GM19351 (cell line): Measurements from ENCODE around the gene DSCAM.
"Not testable (repeated sequence)": the region's sequence is repeated elsewhere in the genome, so short reads cannot be mapped to it uniquely, and the experiment has no call there.

Experiments
- ATAC-seq: cut with Tn5 transposase; IDR thresholded peaks from one replicate; pipeline ENCODE4 v1.9.1; 2021; ENCODE audit warnings: mild to moderate bottlenecking, moderate library complexity; ENCODE audit not compliant: unreplicated experiment

The DSCAM gene

DNA sequence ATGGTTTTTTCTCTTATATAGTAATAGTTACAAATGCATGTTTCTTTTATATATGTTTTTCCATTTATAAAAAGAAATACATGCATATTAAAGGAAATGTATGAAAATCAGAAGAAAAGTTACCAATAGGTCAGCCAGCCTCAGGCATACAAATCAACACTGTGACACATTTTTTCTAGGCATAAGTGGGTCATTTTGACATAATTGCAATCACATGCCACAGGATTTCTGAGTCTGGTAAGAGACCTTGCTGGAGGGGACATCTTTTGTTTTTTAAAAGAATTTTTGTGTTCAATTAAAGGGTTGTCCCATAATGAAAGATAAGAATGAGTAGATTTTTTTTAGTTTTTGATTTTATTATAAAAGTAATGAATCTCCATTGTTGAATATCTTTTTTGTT is 506.6 kb downstream of the DSCAM start:
- no peak for ATAC-seq

DNA sequence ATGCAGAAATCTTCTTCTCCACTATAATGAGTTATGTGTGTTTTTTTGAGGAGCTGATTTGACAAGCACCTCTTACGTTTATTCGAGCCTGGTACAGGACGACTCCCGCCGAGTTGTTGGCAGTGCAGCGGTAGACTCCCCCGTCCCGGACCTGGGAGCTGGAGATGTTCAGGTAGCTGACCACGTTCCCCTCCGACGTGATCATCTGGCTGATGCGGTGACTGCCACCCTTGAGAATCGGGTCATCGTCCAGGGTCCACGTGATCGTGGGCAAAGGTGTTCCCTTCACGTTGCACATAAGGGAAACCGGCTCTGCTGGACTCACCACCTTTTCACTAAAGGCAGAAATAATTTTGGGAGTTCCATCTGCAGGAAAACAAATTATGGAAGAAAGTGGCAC is 507.9 kb downstream of the DSCAM start:
- no peak for ATAC-seq

DNA sequence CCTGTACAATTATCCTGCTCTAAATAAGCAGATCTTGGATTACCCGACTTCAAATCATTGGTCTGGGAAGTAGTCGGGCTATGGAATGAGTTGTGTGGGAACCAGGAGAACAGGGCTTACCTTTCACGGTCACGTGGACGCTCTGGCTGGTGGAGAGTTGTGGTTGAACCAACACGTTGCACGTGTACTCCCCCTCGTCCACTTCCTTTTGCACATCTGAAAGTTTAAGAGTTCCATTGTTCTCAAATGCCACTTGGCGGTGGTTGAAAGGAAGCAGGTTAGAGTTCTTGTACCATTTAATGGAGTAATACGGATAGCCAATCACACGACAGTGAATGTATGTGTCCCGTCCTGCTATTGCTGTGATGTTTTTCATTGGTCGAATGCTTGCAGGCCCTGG is 509.0 kb downstream of the DSCAM start:
- ATAC-seq, result no peak

DNA sequence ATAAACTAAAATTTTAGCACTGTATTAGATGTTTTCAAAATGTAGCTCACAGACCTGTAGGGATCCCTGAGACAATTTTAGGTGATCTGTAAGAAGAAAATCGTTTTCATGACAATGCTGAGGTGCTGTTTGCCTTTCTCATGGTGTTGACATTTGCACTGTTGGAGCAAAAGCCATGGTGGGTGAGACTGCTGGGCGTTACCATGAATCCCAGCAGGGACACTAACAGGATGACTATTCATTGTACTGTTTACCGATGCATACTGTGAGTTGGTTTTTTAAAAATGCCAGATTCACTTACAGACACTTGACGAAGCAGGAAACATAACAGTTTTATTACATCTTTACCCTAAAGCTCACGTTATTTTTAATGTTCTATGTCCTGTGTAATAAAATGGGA is 511.3 kb downstream of the DSCAM start:
- no peak for ATAC-seq

DNA sequence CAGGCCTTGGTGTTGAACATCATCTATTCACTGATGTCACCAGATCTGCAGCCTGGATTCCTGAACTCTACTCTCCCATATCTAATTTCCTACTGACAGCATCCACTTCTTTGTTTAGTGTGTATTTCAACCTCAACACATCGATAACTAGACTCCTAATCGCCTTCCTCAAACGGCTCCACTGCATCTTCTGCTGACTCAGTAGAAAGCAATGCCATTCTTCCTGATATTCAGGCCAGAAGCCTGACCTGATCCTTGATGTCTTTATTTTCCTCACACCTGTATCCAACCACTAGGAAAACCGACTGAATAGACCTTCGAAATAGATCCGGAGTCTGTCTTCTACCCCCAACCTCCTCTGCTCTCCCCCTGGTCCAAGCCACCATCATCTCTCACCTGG is 512.8 kb downstream of the DSCAM start:
- ATAC-seq, result no peak

DNA sequence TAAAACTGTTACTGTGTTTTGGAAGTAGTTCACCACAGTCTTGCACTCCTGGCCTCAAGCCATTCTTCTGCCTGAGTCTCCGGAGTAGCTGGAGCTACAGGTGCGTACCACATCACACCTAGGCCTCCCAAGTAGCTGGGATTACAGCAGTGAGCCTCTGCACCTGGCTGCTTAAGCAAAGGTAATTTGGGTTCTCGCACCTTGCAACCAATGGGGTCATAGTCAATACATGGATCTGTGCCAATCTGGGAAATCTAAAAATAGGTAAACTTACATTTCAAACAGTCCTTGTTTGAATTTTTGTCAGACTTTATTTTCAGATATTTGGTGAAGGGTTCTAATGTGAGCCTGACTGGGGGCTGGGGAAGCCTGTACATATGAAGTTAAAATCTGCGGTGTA is 513.2 kb downstream of the DSCAM start:
- no peak for ATAC-seq

DNA sequence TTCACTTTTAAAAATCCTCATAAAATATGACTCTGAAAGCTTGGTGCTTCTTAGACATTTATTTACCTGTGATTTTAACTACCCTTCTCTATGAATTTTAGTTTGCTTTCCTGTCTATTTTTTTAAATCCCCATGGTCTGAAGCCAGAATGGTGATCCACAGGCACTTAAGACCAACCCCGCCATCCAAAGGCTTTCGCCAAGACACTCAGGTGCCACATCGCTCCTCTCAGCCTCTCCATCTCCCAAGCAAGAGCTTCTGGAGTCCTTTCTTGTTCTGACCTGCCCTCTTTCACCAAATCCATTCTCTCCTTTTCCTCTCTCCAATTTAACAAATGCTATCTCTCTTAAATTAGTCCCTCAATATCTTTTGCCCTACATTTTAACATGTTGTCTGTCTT is 515.2 kb downstream of the DSCAM start:
- ATAC-seq, result no peak

DNA sequence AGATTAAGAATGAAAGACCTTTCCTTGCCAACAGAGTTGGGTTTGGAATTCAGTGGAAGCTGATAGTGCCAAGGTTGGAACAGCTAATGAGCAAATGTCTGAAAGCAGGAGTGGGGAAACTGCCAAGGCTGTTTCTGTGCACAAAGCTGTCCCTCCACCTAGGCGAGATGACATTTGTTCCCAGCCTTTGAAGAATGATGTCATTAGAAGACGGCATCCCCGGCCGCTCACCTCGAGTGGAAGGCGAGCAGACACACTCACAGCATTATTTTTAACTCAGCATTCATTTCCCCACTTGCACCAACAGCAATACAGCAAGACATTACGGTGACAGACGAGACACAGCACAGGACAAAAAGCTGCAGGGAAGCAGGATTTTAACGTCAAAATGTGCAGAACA is 515.8 kb downstream of the DSCAM start:
- no peak for ATAC-seq

DNA sequence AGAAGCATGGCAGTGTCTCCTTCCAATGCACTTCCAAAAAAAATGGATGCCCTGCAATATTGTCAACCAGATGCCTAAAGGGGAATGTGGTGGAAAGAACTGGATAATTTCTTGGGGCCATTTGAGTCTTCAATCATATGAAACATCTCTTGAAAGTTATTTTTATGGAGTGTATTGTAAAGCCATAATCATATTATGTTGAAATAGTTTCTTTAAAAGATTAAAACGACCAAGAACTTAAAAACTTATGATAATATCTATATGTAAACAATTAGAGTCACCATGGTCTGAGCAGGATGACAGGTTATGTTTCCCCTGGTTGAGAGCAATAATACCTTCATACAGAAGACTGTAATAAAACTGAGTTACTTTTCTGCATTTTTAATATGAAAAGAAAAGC is 522.6 kb downstream of the DSCAM start:
- ATAC-seq, result no peak

DNA sequence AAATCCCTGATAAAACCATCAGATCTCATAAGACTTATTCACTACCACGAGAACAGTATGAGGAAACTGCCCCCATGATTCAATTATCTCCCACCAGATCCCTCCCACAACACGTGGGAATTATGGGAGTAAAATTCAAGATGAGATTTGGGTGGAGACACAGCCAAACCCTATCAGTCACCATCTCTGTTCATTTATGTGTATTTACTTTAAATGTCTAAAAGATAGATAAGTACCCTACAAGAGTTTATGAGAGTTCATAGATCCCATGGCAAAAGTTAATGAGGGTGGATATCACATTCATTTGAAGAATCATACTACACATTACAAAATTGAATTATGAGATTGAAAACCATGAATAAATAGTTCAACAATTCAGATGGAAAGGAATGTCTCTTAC is 526.2 kb downstream of the DSCAM start:
- not testable (repeated sequence) for ATAC-seq

DNA sequence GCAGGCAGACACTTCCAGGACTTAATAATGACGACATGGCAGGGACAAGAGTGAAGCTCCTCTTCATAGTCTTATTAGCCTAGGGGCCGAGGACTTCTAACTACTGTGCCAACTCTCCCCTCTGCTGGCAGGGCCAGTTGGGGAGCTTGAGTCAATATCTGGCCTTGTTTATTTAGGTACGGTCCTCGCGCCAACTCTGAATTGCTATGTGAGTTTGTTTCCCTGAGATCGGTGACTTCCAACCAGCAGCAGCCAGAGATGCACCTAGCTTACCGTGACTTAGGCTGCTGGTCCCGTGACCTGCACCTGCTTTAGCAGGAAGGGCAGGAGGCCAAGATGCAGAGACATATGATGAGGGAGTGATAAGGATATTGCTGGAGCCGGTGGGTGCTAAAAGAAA is 528.6 kb downstream of the DSCAM start:
- no peak for ATAC-seq

DNA sequence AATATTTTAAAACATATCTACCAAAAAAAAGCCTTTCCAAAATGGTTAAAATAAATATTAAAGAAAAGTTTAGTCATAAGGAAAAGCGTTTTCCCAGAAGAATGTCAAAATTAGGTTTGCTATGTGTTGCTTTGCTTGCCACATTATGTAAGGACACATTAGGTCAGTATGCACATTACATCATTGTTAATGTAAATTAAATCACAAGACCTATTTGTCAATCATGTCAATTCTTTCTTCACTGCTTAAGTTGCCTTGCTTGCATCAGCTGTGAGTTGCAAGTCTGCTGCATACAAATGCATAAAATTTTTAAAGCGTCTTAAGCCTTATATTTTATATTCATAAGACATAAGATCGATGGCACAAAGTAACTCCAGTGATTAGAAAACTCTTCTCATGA is 530.9 kb downstream of the DSCAM start:
- no peak for ATAC-seq

DNA sequence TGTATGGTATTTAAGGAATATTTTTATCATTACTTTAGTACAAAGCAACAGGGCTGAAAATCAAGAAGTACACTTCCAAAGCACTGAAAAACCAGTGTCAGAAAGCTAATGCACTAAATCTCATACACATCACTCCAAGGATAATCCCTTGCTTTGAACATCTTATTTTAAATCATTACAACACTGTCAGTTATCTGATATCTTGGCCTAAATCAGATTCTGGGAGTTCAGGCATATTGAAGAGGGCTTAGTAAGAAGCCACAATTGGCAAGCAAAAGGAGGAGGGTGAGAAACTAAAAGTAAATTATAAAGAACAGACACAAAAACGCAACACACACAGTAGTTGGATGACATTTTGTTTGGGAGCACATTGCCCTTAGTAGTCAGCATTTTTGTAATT is 531.3 kb downstream of the DSCAM start:
- ATAC-seq, result no peak

DNA sequence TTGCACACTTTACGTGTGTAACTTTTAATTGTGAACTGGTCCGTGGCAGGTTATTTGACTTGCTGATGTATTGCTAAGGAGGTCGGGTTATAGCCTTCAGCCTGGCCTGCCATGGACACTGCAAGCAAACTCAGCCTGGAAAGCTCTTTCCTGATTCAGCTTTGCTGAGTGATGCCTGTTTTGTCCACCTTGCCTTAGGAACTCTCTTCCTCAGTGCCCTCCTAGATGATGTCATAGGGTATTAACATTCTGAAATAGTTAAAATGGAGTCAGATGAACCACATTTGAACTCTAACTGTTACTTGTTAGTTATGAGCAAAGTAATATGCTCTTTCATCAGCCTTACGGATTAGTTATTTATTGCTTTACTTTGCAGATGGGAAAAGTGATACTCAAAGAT is 533.7 kb downstream of the DSCAM start:
- no peak for ATAC-seq

DNA sequence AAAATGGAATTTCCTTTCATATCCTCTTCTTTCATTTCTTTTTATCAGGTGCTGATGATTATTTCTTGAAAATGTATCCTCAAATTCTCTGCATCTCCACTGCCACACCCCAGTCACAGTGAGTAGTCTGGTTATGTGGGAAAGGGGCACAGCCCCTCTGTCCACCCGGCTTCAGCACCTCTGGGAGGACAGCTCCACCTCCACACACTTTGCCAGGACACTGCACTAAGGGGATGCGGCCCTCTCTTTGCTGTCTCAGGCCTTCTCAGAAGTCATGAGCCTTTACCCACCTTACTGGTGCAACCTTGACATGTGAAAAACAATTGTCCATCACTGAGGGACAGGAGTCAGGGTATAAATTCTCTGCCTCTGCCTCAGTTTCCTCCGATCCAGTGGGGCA is 546.7 kb downstream of the DSCAM start:
- ATAC-seq, result no peak

DNA sequence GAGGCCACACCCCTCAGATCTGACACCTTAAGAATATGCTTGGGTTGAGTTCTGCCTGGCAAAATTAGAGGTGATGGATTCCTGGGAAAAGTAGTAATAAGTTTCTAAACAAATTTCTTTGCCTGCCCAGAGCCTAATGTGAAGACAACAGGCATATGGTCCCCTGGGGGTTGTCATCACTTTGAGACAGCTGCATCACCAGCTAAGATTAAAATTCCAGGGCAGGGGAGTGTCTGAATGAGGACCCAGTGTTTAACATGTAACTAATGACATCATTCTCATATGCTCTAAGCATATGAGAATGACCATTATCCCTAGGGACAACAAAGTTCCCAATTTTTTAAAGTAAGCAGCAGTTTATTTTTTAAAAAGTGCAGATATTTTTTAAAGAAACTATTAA is 547.5 kb downstream of the DSCAM start:
- no peak for ATAC-seq

DNA sequence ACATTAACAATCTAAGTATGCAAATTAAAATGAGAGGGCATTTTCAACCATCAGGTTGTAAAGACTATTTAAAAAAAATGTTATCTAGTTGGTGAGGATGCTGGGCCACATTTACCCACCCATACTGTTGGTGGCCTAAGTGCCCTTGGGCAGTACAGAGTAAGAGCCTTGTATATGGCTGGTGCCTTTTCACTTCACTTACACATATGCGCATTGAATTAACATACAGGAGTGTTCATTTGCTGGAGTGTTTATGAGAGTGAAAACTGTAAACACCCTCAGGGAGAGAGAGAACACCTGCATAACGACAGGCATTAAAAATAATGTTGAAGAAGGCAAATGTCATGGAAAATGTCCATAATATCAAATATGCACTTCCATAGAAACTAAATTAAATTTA is 552.6 kb downstream of the DSCAM start:
- no peak for ATAC-seq

DNA sequence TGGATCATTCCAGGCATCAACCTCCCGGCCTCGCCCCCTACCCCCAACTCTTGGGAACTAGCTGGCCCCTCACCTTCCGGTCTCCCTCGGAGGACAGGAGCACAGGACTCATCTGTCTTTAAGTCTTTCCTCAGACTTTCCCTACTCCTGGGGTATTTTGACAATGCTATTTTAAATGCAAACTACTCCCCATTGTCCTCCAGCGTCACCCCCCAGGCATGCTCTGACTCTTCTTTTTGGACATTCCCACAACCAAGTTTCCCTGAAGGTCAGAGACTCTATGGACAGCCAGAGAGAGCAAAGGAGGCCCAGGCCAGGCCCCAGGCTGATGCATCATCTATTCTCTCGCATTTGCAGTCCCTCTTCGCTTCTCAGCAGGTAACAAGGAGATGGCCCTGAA is 555.4 kb downstream of the DSCAM start:
- ATAC-seq, result no peak

DNA sequence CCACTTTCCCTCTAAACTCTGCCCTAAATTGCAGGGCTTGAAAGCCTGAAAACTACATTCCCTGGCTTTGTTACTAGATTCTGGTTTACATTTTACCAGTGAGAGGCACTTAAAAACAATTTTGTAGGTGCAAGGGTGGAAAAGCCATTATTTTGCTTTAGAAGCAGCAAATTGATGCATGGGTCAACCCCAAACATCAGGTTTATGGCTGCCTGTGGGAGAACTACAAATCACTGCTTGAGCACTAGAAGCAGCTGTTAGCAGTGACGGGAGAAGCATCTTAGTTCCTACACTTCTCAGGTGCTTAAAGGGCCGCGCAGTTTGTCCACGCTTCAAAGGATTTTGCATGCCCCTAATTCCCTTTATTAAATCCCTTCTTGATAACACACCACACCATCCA is 562.5 kb downstream of the DSCAM start:
- no peak for ATAC-seq

DNA sequence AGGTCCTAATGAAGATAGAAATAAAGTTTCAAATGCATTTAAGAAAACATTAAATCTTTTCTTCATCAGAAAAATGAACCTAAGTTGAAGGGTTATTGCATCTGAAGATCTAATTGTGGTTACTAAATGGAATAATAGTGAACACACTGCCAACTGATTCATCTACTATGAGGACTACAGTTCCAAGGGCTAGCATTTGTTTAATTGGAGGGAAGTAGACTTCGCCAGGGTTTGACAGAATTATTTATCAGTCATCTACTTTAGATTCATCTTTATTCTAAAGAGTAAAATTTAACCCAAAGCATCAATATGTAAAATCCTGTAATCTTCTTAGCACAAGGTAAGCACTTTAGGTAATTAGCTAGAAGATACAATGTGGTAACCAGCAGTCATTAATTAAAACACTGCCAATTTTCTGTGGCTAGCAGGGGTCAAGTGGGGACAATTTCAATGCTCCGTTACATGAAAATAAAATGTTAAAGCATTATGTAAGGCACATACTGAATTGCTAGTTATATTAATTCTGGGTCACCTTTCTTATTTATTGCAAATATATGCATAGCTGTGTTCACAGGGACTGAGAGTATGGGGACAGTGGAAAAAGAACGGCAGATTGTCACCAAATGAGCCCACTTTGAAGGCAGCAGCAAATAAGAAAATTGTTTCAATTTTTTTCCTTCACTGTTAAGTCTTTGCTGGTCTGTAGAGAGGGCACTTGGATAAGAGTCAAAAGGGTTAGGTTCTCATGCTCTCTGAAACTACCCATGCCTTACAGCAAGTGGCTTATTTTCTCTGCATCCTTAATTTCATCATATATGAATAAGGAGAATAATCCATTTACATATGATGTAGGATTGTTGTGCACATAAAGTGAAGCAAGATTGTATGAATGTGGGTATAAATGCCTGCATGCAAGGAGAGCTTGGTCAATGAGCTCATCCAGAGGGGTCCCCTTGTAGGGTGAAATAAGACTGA is 563.8 kb downstream of the DSCAM start:
- ATAC-seq, result no peak

DNA sequence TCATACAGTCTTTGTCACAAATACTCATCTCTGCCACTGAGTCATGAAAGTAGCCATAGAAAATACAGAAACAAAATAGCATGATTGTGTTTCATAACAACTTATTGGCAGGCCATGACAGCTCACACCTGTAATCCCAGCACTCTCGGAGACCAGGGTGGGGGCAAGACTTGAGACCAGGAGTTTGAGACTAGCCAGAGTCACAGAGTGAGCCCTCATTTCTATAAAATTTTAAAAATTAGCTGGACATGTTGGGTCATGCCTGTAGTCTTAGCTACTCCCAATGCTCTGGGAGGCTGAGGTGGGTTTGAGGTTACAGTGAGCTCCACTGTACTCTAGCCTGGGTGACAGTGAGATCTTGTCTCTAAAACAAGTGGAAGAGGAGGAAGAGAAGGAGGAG is 568.6 kb downstream of the DSCAM start:
- ATAC-seq, result no peak

DNA sequence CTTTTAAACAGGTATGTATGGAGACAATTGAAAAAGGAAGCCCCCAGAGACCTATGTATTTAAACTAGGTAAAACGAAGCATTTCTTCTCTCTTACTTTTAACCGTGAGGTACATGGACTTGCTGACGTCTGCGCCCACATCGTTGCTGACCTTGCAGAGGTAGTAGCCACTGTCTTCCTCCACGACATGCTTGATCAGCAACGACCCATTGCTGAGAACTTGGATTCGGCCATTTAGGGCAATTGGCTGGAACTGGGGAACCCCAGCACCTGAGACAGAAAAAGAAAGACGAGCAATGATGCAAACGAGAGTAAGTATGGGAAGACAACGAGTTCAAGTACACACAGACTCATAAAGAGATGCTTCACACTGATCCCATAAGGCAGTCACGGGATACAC is 571.0 kb downstream of the DSCAM start:
- ATAC-seq, result no peak

DNA sequence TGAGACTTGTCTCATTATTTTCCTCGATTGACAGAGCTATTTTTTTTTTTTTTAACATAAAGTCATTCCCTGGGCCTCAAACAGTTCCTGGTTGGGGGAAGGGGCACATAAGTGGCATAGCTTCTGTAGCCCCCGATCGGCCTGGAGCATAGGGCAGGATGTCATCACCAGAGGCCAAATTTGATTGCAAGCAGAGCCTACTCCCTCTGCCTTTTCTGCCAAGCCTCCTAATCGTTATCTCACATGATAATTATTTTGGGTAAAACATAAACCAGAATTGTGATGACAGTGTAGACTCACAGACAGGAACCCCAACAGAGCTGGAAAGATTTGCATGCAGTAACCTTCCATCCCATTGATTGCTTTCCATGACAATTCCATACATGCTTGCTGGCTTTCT is 574.9 kb downstream of the DSCAM start:
- no peak for ATAC-seq
